ENCODE data around the gene ATXN10.

Gene ATXN10

DNA sequence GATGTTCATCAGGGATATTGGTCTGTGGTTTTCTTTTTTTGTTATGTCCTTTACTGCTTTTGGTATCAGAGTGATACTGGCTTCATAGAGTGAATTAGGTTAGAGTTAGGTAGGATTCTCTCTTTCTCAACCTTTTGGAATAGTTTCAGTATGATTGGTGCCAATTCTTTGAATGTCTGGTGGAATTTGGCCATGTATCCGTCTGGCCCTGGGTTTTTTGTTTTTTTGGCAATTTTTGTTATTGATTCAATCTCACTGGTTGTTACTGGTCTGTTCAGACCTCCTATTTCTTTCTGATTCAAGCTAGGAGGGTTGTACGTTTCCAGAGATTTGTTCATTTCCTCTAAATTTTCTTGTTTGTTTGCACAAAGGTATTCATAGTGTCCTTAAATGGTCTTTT lies 54.4 kb downstream of the ATXN10 start:
- Histone ChIP-seq H4K20me1 (ENCODE audit: control insufficient read depth, insufficient read depth, low read depth, low read length) (no peaks in the 10 kb centered on the region), H3K9me2 (replicated peaks; ENCODE audit: control insufficient read depth, low read length) (no peaks in the 10 kb centered on the region), H3F3A (ENCODE audit: control insufficient read depth, insufficient read depth) (peaks cover 9% of the 10 kb centered on the region; the same call in 1 of the 2 replicates), H3K4me3 (ENCODE audit: low read length) (no peak overlapping the region), H3K4me2 (ENCODE audit: low read length) (peak overlapping the region; percentile 23), H3K4me1 (ENCODE audit: control insufficient read depth, low read length) (peaks cover 56% of the 10 kb centered on the region), H3K36me3 (ENCODE audit: control insufficient read depth, low read length) (peaks cover 82% of the 10 kb centered on the region), H3K27ac (ENCODE audit: low read depth, low read length) (no peak overlapping the region), H3K27me3 (ENCODE audit: control insufficient read depth, low read length) (no peaks in the 10 kb centered on the region), H3K9me3 (ENCODE audit: control insufficient read depth, insufficient read depth, low read length) (no peaks in the 10 kb centered on the region), H3K79me2 (ENCODE audit: control insufficient read depth, low read length) (peaks cover 75% of the 10 kb centered on the region)
- TF ChIP-seq, protein P1, sequence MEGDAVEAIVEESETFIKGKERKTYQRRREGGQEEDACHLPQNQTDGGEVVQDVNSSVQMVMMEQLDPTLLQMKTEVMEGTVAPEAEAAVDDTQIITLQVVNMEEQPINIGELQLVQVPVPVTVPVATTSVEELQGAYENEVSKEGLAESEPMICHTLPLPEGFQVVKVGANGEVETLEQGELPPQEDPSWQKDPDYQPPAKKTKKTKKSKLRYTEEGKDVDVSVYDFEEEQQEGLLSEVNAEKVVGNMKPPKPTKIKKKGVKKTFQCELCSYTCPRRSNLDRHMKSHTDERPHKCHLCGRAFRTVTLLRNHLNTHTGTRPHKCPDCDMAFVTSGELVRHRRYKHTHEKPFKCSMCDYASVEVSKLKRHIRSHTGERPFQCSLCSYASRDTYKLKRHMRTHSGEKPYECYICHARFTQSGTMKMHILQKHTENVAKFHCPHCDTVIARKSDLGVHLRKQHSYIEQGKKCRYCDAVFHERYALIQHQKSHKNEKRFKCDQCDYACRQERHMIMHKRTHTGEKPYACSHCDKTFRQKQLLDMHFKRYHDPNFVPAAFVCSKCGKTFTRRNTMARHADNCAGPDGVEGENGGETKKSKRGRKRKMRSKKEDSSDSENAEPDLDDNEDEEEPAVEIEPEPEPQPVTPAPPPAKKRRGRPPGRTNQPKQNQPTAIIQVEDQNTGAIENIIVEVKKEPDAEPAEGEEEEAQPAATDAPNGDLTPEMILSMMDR (IDR thresholded peaks at IDR 0.05; ENCODE audit: low read depth, low read length, poor library complexity, severe bottlenecking) = no peak
- no peak for TF ChIP-seq EZH2phosphoT487 (IDR thresholded peaks at IDR 0.05; ENCODE audit: borderline replicate concordance, low read length)

DNA sequence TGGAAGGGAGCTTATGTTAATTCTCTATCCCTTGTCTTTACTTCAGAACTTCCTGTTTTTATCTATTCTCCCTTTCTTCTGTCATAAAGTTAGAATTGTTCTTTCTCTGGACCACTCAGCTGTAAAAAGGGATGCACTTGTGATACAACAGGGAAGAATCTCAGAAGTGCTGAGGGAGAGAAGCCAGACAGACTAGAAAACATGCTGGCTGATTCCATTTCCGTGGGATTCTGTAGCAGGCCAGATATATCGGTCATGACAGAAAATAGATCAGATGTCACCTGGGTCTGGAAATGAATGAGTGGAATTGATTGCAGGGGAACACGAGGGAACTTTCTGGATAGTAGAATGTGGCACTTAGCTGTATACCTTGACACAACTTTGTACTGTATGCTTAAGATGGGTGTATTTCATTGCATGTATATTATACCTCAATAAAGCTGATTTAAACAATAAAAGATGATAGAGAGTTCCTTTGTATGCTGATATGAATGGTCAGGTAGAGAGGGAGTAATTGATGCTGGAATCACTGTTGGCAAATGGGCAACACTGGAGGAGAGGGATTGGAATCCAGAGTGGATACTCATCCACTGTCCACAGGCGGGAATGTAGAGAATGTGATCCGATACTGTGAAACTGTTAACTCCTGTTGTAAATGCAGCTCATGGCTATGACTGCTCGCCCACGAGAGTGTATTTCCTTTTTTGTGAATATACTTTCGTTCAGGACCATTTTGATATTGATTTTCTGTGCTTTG lies 59.6 kb downstream of the ATXN10 start:
- no peak for TF ChIP-seq EZH2phosphoT487 (IDR thresholded peaks at IDR 0.05; ENCODE audit: borderline replicate concordance, low read length)
- TF ChIP-seq, protein P1 (IDR thresholded peaks at IDR 0.05; ENCODE audit: low read depth, low read length, poor library complexity, severe bottlenecking) = no peak

DNA sequence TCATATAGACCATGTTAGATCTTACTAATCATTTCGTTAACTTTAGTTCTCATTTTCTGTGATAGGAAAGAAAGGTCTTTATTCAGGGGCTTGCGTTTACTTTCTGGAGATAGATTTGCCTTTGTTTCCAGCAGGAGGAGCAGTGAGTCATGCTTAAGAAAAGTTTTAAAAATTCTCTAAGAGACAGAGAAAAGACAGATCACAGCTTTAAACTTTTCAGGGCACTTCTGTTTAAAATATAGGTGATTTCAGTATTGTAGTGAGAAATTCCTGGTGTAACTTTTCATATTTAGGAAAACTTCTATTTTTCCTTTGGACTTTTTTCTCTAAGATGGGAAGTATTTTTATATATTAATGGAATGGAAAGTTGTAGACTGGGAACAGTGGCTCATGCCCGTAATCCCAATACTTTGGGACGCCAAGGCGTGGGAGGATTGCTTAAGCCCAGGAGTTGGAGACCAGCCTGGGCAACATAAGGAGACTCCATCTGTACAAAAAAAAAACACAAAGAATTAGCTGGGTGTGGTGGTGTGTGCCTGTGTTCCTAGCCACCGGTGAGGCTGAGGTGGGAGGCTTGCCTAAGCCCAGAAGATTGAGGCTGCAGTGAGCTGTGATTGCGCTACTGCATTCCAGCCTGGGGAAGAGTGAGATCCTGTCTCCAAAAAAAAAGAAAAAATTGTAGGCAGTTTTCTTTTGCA lies 60.3 kb downstream of the ATXN10 start:
- Histone ChIP-seq H3K27ac (ENCODE audit: low read depth, low read length) (0 out of 2 replicates have a peak overlapping the region, but pooled peaks have one; percentile 29), H3K4me1 (ENCODE audit: control insufficient read depth, low read length) (peaks cover 37% of the 10 kb centered on the region), H3K4me2 (ENCODE audit: low read length) (no peak overlapping the region), H3F3A (ENCODE audit: control insufficient read depth, insufficient read depth) (peaks cover 9% of the 10 kb centered on the region; the same call in 1 of the 2 replicates), H4K20me1 (ENCODE audit: control insufficient read depth, insufficient read depth, low read depth, low read length) (no peaks in the 10 kb centered on the region), H3K4me3 (ENCODE audit: low read length) (no peak overlapping the region), H3K9me3 (ENCODE audit: control insufficient read depth, insufficient read depth, low read length) (peaks cover 3% of the 10 kb centered on the region; the same call in 1 of the 2 replicates), H3K79me2 (ENCODE audit: control insufficient read depth, low read length) (peaks cover 41% of the 10 kb centered on the region), H3K9me2 (replicated peaks; ENCODE audit: control insufficient read depth, low read length) (no peaks in the 10 kb centered on the region), H3K27me3 (ENCODE audit: control insufficient read depth, low read length) (no peaks in the 10 kb centered on the region), H3K36me3 (ENCODE audit: control insufficient read depth, low read length) (peaks cover 81% of the 10 kb centered on the region)
- TF ChIP-seq EZH2phosphoT487 (IDR thresholded peaks at IDR 0.05; ENCODE audit: borderline replicate concordance, low read length) = no peak
- TF ChIP-seq, protein P1 (IDR thresholded peaks at IDR 0.05; ENCODE audit: low read depth, low read length, poor library complexity, severe bottlenecking) = peak; percentile 58

More for the DNA sequence above, 59.6 kb downstream of the ATXN10 start:
- Histone ChIP-seq H3K27me3 (ENCODE audit: control insufficient read depth, low read length) (no peaks in the 10 kb centered on the region), H3K79me2 (ENCODE audit: control insufficient read depth, low read length) (peaks cover 44% of the 10 kb centered on the region), H3K9me2 (replicated peaks; ENCODE audit: control insufficient read depth, low read length) (no peaks in the 10 kb centered on the region), H3K4me3 (ENCODE audit: low read length) (no peak overlapping the region), H3K9me3 (ENCODE audit: control insufficient read depth, insufficient read depth, low read length) (no peaks in the 10 kb centered on the region), H3K36me3 (ENCODE audit: control insufficient read depth, low read length) (peaks cover 78% of the 10 kb centered on the region), H3F3A (ENCODE audit: control insufficient read depth, insufficient read depth) (peaks cover 9% of the 10 kb centered on the region; the same call in 1 of the 2 replicates), H3K4me2 (ENCODE audit: low read length) (peak overlapping the region; percentile 3; the same call in 1 of the 2 replicates), H3K4me1 (ENCODE audit: control insufficient read depth, low read length) (peaks cover 40% of the 10 kb centered on the region), H4K20me1 (ENCODE audit: control insufficient read depth, insufficient read depth, low read depth, low read length) (no peaks in the 10 kb centered on the region), H3K27ac (ENCODE audit: low read depth, low read length) (peak overlapping the region; percentile 29)

Measured in DOHH2 (cell line).